Measurements from ENCODE around the gene OR1L6. TPM values are rescaled to one million over a fixed set of nuclear protein-coding genes. Genes with fewer than 3 reads are reported as not detected.

The OR1L6 gene
- total RNA-seq, 1 donor from 2014 or later = not detected

DNA sequence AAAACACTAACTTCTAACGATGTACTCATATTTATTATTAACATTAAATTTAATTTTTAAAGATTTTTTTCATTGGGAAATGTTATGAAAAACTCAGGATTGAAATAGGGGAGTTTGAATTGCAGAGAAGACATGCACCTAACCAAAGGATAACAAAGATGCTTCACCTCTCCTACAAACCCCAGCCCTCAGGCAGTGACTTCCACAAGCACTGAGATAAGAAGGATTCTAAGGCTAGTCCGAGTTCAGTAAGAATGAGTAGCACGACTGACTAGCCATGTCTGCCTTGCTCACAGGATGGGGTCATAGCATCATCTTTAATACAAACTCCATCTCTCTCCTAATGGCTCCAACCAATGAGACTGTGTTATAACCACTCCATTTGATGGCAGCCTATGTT is 39.6 kb downstream of the OR1L6 start:
- no peaks in the 10 kb centered on the region for H3K36me3 ChIP-seq
- no peak overlapping the region for H3K4me3 ChIP-seq
- intact Hi-C loops (cut with DNase I) = no loop called here
- no peaks in the 10 kb centered on the region for H3K9me3 ChIP-seq
- no peak for DNase-seq (ENCODE audit: low spot score in 2 of 2)
- TF ChIP-seq, protein P1, sequence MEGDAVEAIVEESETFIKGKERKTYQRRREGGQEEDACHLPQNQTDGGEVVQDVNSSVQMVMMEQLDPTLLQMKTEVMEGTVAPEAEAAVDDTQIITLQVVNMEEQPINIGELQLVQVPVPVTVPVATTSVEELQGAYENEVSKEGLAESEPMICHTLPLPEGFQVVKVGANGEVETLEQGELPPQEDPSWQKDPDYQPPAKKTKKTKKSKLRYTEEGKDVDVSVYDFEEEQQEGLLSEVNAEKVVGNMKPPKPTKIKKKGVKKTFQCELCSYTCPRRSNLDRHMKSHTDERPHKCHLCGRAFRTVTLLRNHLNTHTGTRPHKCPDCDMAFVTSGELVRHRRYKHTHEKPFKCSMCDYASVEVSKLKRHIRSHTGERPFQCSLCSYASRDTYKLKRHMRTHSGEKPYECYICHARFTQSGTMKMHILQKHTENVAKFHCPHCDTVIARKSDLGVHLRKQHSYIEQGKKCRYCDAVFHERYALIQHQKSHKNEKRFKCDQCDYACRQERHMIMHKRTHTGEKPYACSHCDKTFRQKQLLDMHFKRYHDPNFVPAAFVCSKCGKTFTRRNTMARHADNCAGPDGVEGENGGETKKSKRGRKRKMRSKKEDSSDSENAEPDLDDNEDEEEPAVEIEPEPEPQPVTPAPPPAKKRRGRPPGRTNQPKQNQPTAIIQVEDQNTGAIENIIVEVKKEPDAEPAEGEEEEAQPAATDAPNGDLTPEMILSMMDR (IDR thresholded peaks at IDR 0.05) = no peak
- H3K27ac ChIP-seq = no peak overlapping the region
- no peaks in the 10 kb centered on the region for H3K27me3 ChIP-seq
- H3K4me1 ChIP-seq = no peaks in the 10 kb centered on the region

DNA sequence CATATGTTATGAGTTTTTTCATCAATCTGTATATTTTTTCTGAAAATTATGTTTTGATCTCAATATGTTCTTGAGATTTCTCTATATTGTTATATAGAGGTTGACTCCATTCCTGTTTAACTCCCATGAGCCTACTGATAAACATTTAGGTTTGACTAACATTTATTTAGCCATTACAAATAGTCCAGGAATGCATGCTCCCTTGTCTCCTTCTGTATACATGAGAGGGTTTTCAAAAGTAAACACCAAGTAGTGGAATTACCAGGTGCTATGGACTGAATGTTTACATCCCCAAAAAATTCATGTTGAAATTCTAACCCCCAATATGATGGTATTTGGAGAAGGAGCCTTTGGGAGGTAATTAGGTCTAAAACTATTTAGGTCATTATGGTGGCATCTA is 43.2 kb downstream of the OR1L6 start:
- TF ChIP-seq, protein P1 (IDR thresholded peaks at IDR 0.05) = no peak
- Histone ChIP-seq H3K27ac (no peak overlapping the region), H3K9me3 (no peaks in the 10 kb centered on the region), H3K36me3 (no peaks in the 10 kb centered on the region), H3K4me1 (no peaks in the 10 kb centered on the region), H3K4me3 (no peak overlapping the region), H3K27me3 (no peaks in the 10 kb centered on the region)
- intact Hi-C loops (cut with DNase I) = no loop called here
- DNase-seq (ENCODE audit: low spot score in 2 of 2) = no peak

DNA sequence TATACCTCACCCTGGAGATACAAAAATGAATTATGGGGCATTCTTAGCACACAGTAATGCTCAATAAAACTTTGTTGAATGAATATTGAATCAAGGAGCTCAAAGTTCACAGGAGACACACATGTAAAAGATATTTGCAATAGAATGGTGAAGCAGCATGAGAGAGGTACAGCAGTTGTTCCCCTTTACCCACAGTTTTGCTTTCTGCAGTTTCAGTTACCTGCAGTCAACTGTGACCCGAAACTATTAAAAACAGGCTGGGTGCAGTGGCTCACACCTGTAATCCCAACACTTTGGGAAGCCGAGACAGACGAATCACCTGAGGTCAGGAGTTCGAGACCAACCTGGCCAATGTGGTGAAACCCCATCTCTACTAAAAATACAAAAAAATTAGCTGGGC is 44.2 kb downstream of the OR1L6 start:
- no peaks in the 10 kb centered on the region for H3K36me3 ChIP-seq
- no peak overlapping the region for H3K4me3 ChIP-seq
- TF ChIP-seq, protein P1 (IDR thresholded peaks at IDR 0.05) = no peak
- no peak overlapping the region for H3K27ac ChIP-seq
- intact Hi-C loops (cut with DNase I) = no loop called here
- no peaks in the 10 kb centered on the region for H3K4me1 ChIP-seq
- H3K9me3 ChIP-seq = no peaks in the 10 kb centered on the region
- DNase-seq (ENCODE audit: low spot score in 2 of 2) = no peak
- H3K27me3 ChIP-seq = no peaks in the 10 kb centered on the region

DNA sequence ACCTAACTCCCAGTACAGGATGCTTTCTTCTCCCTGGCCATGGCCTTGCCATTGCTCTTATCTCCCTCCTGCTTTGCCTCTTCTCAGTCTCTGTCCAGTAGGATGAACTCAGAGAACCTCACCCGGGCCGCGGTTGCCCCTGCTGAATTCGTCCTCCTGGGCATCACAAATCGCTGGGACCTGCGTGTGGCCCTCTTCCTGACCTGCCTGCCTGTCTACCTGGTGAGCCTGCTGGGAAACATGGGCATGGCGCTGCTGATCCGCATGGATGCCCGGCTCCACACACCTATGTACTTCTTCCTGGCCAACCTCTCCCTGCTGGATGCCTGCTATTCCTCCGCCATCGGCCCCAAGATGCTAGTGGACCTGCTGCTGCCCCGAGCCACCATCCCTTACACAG is 46.7 kb downstream of the OR1L6 start, which contains the start of gene OR5C1:
Gene OR5C1 (plus strand): TSS at position 103 of the 400 bp plus-strand sequence. CDS start 0 bp downstream, at position 103.
- Histone ChIP-seq H3K27me3 (no peaks in the 10 kb centered on the region), H3K9me3 (no peaks in the 10 kb centered on the region), H3K4me1 (no peaks in the 10 kb centered on the region), H3K36me3 (no peaks in the 10 kb centered on the region), H3K27ac (no peak within 1 kb of the TSS), H3K4me3 (no peak within 1 kb of the TSS)
- no peak for DNase-seq (ENCODE audit: low spot score in 2 of 2)
- intact Hi-C loops (cut with DNase I) = no loop called here
- TF ChIP-seq, protein P1 (IDR thresholded peaks at IDR 0.05) = no peak

DNA sequence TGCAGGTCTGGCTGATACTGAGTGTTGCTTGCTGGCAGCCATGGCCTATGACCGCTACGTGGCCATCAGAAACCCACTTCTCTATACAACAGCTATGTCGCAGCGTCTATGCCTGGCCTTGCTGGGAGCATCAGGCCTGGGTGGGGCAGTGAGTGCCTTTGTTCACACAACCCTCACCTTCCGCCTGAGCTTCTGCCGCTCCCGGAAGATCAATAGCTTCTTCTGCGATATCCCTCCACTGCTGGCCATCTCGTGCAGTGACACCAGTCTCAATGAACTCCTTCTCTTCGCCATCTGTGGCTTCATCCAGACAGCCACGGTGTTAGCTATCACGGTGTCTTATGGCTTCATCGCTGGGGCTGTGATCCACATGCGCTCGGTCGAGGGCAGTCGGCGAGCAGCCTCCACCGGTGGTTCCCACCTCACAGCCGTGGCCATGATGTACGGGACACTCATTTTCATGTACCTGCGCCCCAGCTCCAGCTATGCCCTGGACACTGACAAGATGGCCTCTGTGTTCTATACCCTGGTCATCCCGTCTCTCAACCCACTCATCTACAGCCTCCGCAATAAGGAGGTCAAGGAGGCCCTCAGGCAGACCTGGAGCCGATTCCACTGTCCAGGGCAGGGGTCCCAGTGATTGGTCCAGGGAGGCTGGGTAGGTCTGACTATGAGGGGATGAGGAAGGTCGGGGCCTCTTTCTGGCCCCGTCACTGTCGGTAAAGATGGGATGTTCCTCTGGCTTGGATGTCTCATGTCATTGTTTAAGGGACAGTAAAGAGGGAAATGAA is 47.3 kb downstream of the OR1L6 start:
- TF ChIP-seq, protein P1 (IDR thresholded peaks at IDR 0.05) = no peak
- intact Hi-C loops (cut with DNase I) = no loop called here
- H3K4me1 ChIP-seq = no peaks in the 10 kb centered on the region
- H3K27ac ChIP-seq = no peak overlapping the region
- H3K27me3 ChIP-seq = no peaks in the 10 kb centered on the region
- H3K36me3 ChIP-seq = no peaks in the 10 kb centered on the region
- no peak for DNase-seq (ENCODE audit: low spot score in 2 of 2)
- no peaks in the 10 kb centered on the region for H3K9me3 ChIP-seq
- H3K4me3 ChIP-seq = no peak overlapping the region
